Measurements from ENCODE around the gene PANX1. TPM values are rescaled to one million over a fixed set of nuclear protein-coding genes. Genes with fewer than 3 reads are reported as not detected.

The PANX1 gene
- total RNA-seq, 1 experiment from 2014 or later: 26.1 TPM

DNA sequence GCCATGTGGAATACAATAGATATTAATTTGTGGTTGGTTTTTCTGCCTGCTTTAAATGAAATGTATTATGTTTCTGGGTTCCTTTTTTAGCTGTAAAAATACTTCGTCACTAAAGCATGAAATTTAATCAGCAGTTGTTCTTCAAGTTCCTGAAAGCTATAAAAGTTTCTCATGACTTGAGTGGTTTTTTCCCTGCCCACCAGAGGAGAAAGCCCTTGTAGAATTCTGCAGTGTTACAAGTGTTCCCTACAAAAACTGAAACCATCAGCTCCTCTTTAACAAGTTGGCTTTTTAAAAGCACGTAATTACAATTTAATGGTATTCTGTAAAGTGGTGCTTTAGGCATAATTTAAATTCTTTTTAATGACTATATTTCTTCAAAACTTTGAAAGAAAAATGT, 56.2 kb downstream of the PANX1 start:
- CTCF ChIA-PET: interaction anchor here (0.6 to 7.0 kb wide), 30 partner anchors 7 to 404 kb away, joined by 3 to 110 read pairs (median 7); no protein-coding TSS in a partner anchor
- no peak for DNase-seq (ENCODE audit: unreplicated experiment)
- POLR2A ChIA-PET: interaction anchor here (2.2 kb wide), 1 partner anchor 9 kb away, joined by 4 read pairs; no protein-coding TSS in a partner anchor
- TF ChIP-seq, protein P1, sequence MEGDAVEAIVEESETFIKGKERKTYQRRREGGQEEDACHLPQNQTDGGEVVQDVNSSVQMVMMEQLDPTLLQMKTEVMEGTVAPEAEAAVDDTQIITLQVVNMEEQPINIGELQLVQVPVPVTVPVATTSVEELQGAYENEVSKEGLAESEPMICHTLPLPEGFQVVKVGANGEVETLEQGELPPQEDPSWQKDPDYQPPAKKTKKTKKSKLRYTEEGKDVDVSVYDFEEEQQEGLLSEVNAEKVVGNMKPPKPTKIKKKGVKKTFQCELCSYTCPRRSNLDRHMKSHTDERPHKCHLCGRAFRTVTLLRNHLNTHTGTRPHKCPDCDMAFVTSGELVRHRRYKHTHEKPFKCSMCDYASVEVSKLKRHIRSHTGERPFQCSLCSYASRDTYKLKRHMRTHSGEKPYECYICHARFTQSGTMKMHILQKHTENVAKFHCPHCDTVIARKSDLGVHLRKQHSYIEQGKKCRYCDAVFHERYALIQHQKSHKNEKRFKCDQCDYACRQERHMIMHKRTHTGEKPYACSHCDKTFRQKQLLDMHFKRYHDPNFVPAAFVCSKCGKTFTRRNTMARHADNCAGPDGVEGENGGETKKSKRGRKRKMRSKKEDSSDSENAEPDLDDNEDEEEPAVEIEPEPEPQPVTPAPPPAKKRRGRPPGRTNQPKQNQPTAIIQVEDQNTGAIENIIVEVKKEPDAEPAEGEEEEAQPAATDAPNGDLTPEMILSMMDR (IDR thresholded peaks at IDR 0.05; ENCODE audit: unreplicated experiment): no peak
- Mint-ChIP-seq H3K36me3 (ENCODE audit: insufficient read depth, unreplicated experiment) (peaks cover 30% of the 10 kb centered on the region), H3K4me1 (ENCODE audit: insufficient read depth, unreplicated experiment) (peaks cover 7% of the 10 kb centered on the region), H3K9me3 (ENCODE audit: unreplicated experiment) (no peaks in the 10 kb centered on the region), H3K4me3 (ENCODE audit: unreplicated experiment) (no peak overlapping the region), H3K27ac (ENCODE audit: low read depth, unreplicated experiment) (no peak overlapping the region), H3K27me3 (ENCODE audit: insufficient read depth, unreplicated experiment) (no peaks in the 10 kb centered on the region)
- BruUV-seq (replicated peaks): no TSS peak
- intact Hi-C loops (cut with micrococcal nuclease): loop anchor here (5.0 to 10.0 kb wide), 4 partner anchors 53 to 377 kb away; no protein-coding TSS in a partner anchor

DNA sequence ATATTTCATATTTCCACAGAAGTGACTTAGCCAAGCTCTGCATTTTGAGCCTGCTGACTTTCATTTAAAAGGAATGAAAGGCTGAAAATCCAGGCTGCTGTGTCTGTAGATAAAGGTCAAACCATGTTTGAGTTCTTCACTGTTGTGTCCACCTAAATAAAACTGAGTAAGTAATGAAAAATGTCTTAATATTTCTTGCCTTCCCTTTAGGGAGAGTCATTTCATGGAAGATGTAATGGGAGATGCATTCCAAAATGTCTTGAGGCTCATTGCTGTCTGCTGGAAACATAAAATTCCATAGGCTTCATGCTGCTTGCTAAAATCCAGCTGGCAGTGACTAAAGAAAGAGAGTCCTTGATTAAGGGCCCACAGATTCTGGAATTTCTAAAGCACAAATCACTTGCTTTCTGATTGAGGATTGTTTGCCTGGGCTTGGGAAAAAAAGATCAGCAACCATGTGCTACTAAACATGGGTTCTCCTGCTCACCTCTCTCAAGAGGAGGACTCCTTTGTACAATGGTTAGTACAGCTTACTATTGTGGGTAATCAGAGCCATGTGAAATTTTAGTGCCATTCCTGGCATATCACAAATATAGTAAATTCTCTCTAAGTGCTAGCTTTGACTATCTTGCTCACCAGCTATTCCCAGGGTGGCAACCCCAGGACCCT, 56.9 kb downstream of the PANX1 start:
- Mint-ChIP-seq H3K27me3 (ENCODE audit: insufficient read depth, unreplicated experiment) (no peaks in the 10 kb centered on the region), H3K27ac (ENCODE audit: low read depth, unreplicated experiment) (no peak overlapping the region), H3K9me3 (ENCODE audit: unreplicated experiment) (no peaks in the 10 kb centered on the region), H3K4me3 (ENCODE audit: unreplicated experiment) (no peak overlapping the region), H3K36me3 (ENCODE audit: insufficient read depth, unreplicated experiment) (peaks cover 23% of the 10 kb centered on the region), H3K4me1 (ENCODE audit: insufficient read depth, unreplicated experiment) (peaks cover 7% of the 10 kb centered on the region)
- POLR2A ChIA-PET: interaction anchor here (0.5 to 0.6 kb wide), 4 partner anchors 9 to 346 kb away, joined by 3 read pairs; no protein-coding TSS in a partner anchor
- intact Hi-C loops (cut with micrococcal nuclease): loop anchor here (10.0 kb wide), 1 partner anchor 139 kb away; no protein-coding TSS in a partner anchor
- TF ChIP-seq, protein P1 (IDR thresholded peaks at IDR 0.05; ENCODE audit: unreplicated experiment): no peak
- BruUV-seq (replicated peaks): no TSS peak
- CTCF ChIA-PET: interaction anchor here (0.6 to 7.0 kb wide), 19 partner anchors 9 to 404 kb away, joined by 3 to 110 read pairs (median 6); no protein-coding TSS in a partner anchor
- no peak for DNase-seq (ENCODE audit: unreplicated experiment)

DNA sequence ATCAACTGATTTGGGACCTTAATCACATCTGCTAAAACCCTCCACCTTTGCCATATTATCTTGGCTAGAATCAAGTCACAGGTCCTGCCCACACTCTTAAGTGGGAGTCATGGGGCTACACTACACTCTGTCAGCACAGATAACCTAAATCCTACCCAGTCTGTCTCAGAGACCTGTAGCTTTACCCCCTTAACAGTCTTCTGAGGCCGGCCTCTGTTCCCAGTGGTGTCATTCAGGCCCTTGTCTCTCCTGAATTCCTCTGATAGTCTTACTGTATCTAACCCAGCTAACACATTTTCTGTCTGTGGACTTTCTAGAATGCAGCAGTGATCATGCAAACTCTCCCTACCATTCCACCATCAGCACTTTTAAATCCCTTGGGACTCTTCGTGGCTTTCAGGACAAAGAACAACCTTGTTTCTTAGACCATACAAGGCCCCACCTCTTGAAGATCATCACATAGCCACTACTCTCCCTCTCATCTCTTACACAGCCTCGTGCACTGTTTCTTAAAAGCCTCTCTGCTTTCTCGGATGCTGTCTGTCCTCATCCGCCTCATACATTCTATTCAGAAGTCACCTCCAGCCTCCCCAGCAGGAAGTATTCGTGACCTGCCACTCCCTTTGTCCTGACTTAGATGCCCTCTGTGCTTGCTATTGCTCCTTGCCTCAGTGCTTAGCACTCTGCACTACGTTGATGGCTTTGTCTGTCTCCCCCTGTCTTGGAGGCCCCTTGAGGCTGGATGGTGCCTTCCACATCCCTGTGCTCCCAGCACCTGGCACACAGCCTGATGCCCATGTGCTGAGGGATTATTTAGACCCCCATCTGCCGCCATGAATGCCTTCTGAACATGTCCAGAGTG, 57.9 kb downstream of the PANX1 start:
- Mint-ChIP-seq H3K4me1 (ENCODE audit: insufficient read depth, unreplicated experiment) (peaks cover 7% of the 10 kb centered on the region), H3K9me3 (ENCODE audit: unreplicated experiment) (no peaks in the 10 kb centered on the region), H3K36me3 (ENCODE audit: insufficient read depth, unreplicated experiment) (peaks cover 13% of the 10 kb centered on the region), H3K27me3 (ENCODE audit: insufficient read depth, unreplicated experiment) (no peaks in the 10 kb centered on the region), H3K27ac (ENCODE audit: low read depth, unreplicated experiment) (no peak overlapping the region), H3K4me3 (ENCODE audit: unreplicated experiment) (no peak overlapping the region)
- TF ChIP-seq, protein P1 (IDR thresholded peaks at IDR 0.05; ENCODE audit: unreplicated experiment): no peak
- no TSS peak for BruUV-seq (replicated peaks)
- ChIA-PET CTCF (interaction anchor here (0.7 to 7.0 kb wide), 10 partner anchors 8 to 319 kb away, joined by 3 to 110 read pairs (median 4); no protein-coding TSS in a partner anchor), POLR2A (interaction anchor here (0.5 to 0.6 kb wide), 3 partner anchors 251 to 345 kb away, joined by 3 read pairs; no protein-coding TSS in a partner anchor)
- intact Hi-C loops (cut with micrococcal nuclease): loop anchor here (10.0 kb wide), 1 partner anchor 138 kb away; no protein-coding TSS in a partner anchor
- DNase-seq (ENCODE audit: unreplicated experiment): no peak

DNA sequence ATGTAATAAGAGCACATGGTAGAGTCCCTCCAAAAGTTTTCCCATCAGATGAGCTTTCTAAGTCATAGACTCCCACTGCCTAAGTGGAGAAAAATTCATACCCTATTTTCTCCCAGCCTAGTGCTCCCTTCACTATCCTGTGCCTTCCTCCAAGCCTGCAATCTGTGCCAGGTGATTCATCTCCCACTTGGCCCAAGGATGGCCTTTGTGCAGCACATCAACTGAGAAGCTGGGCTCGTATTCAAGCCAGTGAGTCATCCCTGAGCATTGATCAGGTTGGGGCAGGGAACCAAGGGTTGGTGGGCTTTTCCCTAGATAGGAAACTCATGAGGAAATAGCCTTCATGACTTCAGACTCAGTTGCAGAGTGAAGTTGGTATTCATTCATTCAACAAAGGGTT, 64.6 kb downstream of the PANX1 start:
- BruUV-seq (replicated peaks): no TSS peak
- DNase-seq (ENCODE audit: unreplicated experiment): peak; percentile 96
- POLR2A ChIA-PET: no interaction called here
- no peak overlapping the region for H3K4me3 Mint-ChIP-seq (ENCODE audit: unreplicated experiment)
- intact Hi-C loops (cut with micrococcal nuclease): no loop called here
- H3K36me3 Mint-ChIP-seq (ENCODE audit: insufficient read depth, unreplicated experiment): peaks cover 5% of the 10 kb centered on the region
- peak overlapping the region; percentile 18 for H3K27ac Mint-ChIP-seq (ENCODE audit: low read depth, unreplicated experiment)
- peaks cover 26% of the 10 kb centered on the region for H3K4me1 Mint-ChIP-seq (ENCODE audit: insufficient read depth, unreplicated experiment)
- CTCF ChIA-PET: interaction anchor here (1.3 to 3.9 kb wide), 3 partner anchors 10 to 224 kb away, joined by 5 to 40 read pairs (median 5); no protein-coding TSS in a partner anchor
- H3K9me3 Mint-ChIP-seq (ENCODE audit: unreplicated experiment): no peaks in the 10 kb centered on the region
- H3K27me3 Mint-ChIP-seq (ENCODE audit: insufficient read depth, unreplicated experiment): no peaks in the 10 kb centered on the region
- TF ChIP-seq, protein P1 (IDR thresholded peaks at IDR 0.05; ENCODE audit: unreplicated experiment): no peak
